Endothelial cell (in vitro differentiated cells): Measurements from ENCODE around the gene ADAM17. TPM values are rescaled to one million over a fixed set of nuclear protein-coding genes. Genes with fewer than 3 reads are reported as not detected.
"Not testable (repeated sequence)": the region's sequence is repeated elsewhere in the genome, so short reads cannot be mapped to it uniquely, and the experiment has no call there.

Source experiments
- DNase-seq: peaks from one replicate; pipeline ENCODE4 v3.0.0; 2021; ENCODE audit warnings: low spot score
- H3K27ac Mint-ChIP-seq: one replicate; pipeline ENCODE4 v1.8.0; 2021; ENCODE audit warnings: mixed read lengths, inconsistent platforms; ENCODE audit not compliant: unreplicated experiment
- H3K27me3 Mint-ChIP-seq: one replicate; pipeline ENCODE4 v1.8.0; 2021; ENCODE audit warnings: mild to moderate bottlenecking, moderate library complexity, mixed read lengths, inconsistent platforms; ENCODE audit not compliant: unreplicated experiment
- H3K36me3 Mint-ChIP-seq: one replicate; pipeline ENCODE4 v1.8.0; 2021; ENCODE audit warnings: mild to moderate bottlenecking, low read depth, mixed read lengths, inconsistent platforms; ENCODE audit not compliant: unreplicated experiment
- H3K4me1 Mint-ChIP-seq: one replicate; pipeline ENCODE4 v1.8.0; 2021; ENCODE audit warnings: mild to moderate bottlenecking, mixed read lengths, inconsistent platforms; ENCODE audit not compliant: unreplicated experiment
- H3K4me3 Mint-ChIP-seq: one replicate; pipeline ENCODE4 v1.8.0; 2021; ENCODE audit warnings: mild to moderate bottlenecking, mixed read lengths, inconsistent platforms; ENCODE audit not compliant: unreplicated experiment
- H3K9me3 Mint-ChIP-seq: one replicate; pipeline ENCODE4 v1.8.0; 2021; ENCODE audit warnings: mixed read lengths, inconsistent platforms; ENCODE audit not compliant: unreplicated experiment
- total RNA-seq: library from RNA; stranded (reverse); fragmentation: NEBNext Ultra II Directional; extraction: Animal tissue kit (Norgen Biotek cat#: 25700); gene quantifications from one replicate; pipeline ENCODE4 v1.2.1, GENCODE V29; 2021; ENCODE audit not compliant: unreplicated experiment
- TF ChIP-seq, protein P1 (sequence below): fragments of 200-600 bp; sonication (generic); IDR thresholded peaks from one replicate; pipeline ENCODE4 v1.5.0; 2021; ENCODE audit warnings: antibody characterized with exemption; ENCODE audit not compliant: unreplicated experiment

The ADAM17 gene
- total RNA-seq, 1 donor from 2014 or later, result 39.7 TPM

DNA sequence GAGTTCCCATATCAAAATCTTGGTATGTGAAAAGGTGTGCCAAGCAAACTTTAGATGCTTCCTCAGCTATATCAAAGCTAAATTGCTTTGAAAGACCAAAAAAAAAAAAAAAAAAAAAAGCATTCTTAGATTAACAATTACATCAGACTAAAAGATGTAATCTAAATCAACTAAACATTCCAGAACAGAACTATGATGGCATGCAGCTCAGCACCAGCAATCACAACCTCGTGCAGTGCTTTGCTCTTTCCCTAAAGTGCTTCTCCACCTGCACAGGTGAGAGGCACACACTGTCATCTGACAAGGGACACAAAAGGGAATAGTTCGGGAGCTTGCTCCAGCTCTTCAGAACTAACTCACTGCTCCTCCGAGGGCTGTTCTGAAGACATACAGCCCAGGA lies 37.5 kb downstream of the ADAM17 start:
- H3K27me3 Mint-ChIP-seq, result no peaks in the 10 kb centered on the region
- H3K9me3 Mint-ChIP-seq, result no peaks in the 10 kb centered on the region
- H3K36me3 Mint-ChIP-seq, result peaks cover 20% of the 10 kb centered on the region
- H3K27ac Mint-ChIP-seq, result no peak overlapping the region
- H3K4me3 Mint-ChIP-seq, result no peak overlapping the region
- DNase-seq, result no peak
- TF ChIP-seq, protein P1, sequence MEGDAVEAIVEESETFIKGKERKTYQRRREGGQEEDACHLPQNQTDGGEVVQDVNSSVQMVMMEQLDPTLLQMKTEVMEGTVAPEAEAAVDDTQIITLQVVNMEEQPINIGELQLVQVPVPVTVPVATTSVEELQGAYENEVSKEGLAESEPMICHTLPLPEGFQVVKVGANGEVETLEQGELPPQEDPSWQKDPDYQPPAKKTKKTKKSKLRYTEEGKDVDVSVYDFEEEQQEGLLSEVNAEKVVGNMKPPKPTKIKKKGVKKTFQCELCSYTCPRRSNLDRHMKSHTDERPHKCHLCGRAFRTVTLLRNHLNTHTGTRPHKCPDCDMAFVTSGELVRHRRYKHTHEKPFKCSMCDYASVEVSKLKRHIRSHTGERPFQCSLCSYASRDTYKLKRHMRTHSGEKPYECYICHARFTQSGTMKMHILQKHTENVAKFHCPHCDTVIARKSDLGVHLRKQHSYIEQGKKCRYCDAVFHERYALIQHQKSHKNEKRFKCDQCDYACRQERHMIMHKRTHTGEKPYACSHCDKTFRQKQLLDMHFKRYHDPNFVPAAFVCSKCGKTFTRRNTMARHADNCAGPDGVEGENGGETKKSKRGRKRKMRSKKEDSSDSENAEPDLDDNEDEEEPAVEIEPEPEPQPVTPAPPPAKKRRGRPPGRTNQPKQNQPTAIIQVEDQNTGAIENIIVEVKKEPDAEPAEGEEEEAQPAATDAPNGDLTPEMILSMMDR, result no peak
- H3K4me1 Mint-ChIP-seq, result no peaks in the 10 kb centered on the region

- no peak overlapping the region for H3K27ac Mint-ChIP-seq
- TF ChIP-seq, protein P1, result no peak
- no peaks in the 10 kb centered on the region for H3K27me3 Mint-ChIP-seq
- DNase-seq, result no peak
- peaks cover 20% of the 10 kb centered on the region for H3K36me3 Mint-ChIP-seq
- H3K4me3 Mint-ChIP-seq, result no peak overlapping the region
- H3K9me3 Mint-ChIP-seq, result no peaks in the 10 kb centered on the region
- no peaks in the 10 kb centered on the region for H3K4me1 Mint-ChIP-seq
These were observed 38.4 kb downstream of the ADAM17 start for GRCh38 chr2:9517118-9517782.

GRCh38 chr2:9513946-9514345 lies 41.7 kb downstream of the ADAM17 start:
- not testable (repeated sequence) for H3K4me1 Mint-ChIP-seq, H3K9me3 Mint-ChIP-seq, H3K27ac Mint-ChIP-seq, H3K27me3 Mint-ChIP-seq, DNase-seq, H3K4me3 Mint-ChIP-seq
- H3K36me3 Mint-ChIP-seq, result peaks cover 19% of the 10 kb centered on the region

- TF ChIP-seq, protein P1, result no peak
- H3K36me3 Mint-ChIP-seq, result peaks cover 22% of the 10 kb centered on the region
- no peaks in the 10 kb centered on the region for H3K27me3 Mint-ChIP-seq
- DNase-seq, result no peak
- H3K9me3 Mint-ChIP-seq, result no peaks in the 10 kb centered on the region
- no peak overlapping the region for H3K27ac Mint-ChIP-seq
- H3K4me3 Mint-ChIP-seq, result no peak overlapping the region
- H3K4me1 Mint-ChIP-seq, result no peaks in the 10 kb centered on the region
These were observed 46.7 kb downstream of the ADAM17 start for GRCh38 chr2:9508931-9509330.

DNA sequence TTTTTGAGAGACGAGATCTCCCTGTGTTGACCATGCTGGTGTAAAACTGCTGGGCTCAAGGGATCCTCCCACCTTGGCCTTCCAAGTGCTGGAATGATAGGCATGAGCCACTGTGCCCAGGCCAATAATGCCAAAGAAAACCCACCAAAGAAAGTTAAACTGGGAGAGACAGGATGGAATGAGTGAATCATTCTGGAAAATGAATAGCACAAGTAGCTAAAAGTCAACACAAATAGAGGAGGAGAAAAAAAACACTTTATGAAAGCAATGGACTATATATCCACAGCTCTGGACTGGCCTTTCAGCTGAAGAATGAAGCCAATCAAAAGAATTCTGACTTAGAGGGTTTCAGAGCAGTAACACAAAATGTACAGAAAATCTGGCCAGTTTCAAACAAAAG lies 57.4 kb downstream of the ADAM17 start:
- Mint-ChIP-seq H3K9me3 (no peaks in the 10 kb centered on the region), H3K4me3 (no peak overlapping the region), H3K27ac (no peak overlapping the region), H3K27me3 (peaks cover 1% of the 10 kb centered on the region), H3K4me1 (no peaks in the 10 kb centered on the region), H3K36me3 (peaks cover 29% of the 10 kb centered on the region)
- no peak for DNase-seq
- TF ChIP-seq, protein P1, result no peak
